Measurements from ENCODE around the gene PYGM.
A peak's percentile ranks its signal among the peaks of the same experiment; 100 is the strongest.

PYGM gene

GRCh38 chr11:64739871-64740270 is 19.9 kb downstream of the PYGM start:
- DNase-seq (ENCODE audit: low read depth in 2 of 3, low spot score in 1 of 3) = no peak

GRCh38 chr11:64736654-64737053 is 23.1 kb downstream of the PYGM start:
- no peak for DNase-seq (ENCODE audit: low read depth in 2 of 3, low spot score in 1 of 3)

DNA sequence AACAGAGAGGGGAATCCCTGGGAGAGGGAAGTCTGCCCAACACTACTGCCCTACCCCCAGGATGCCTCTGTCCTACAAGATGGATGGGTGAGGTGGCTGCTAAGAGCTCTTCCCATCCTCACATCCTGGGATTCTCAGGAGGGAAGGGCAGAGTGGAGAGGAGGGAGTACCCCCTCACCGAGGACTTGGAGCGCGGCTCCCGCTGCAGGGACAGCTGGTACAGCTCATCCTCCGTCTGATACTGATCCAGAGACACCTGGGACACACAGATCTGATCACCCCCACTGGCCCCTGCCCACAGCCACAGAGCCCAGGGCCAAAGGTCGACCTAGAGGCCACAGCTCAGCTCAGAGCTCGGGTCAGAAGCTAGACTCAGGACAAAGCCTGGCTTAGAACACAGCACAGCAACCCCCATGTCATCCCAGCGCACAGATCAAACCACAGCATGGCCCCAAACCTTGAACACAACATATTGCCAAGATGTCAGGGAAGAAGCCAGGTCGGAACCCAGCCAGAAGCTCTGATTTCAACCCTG is 24.0 kb downstream of the PYGM start:
- no peak for DNase-seq (ENCODE audit: low read depth in 2 of 3, low spot score in 1 of 3)

DNA sequence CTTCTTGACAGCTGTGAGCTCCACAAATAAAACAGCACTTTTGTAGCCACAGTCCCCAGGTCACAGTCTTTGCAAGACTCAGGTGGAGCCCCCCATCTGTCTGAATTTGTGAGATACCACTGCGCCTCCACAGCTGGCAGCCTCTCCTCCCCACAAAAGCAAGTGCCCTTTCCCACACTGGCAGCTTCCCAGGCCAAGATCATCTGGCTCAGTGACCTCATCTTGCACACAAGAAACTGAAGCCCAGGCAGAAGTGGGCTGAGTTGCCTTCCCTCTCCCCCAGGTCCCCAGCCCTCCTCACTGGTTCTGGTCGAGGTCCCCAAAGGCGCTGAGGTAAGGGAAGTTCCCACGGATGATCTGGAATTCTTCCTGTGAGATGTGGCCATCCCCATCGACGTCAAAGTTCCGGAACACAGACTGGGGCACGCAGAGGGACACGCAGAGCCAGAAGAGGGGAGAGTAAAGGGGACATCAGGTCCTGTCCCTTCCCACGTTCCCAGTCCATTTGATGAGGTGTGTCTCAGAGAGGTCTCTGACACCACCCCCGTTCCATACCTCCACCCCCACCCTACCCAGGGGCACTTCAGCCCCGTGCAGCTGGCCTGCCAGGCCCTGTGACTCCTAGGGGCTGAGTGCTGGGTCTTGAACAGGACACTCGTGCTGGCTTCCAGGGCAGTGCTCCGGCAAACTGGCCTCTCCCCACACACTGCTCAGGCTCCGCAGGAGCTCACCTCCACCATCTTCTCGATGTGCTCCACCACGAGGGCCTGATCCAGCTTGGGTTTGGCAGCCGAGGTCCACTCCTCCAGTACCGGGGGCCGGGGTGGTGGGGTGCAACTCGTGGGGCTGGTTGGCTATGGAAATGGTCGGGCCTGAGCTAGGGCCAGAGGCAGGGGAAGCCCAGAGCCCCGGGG is 24.7 kb downstream of the PYGM start:
- DNase-seq (ENCODE audit: low read depth in 2 of 3, low spot score in 1 of 3) = no peak

- DNase-seq (ENCODE audit: low read depth in 2 of 3, low spot score in 1 of 3) = no peak
Measured at GRCh38 chr11:64731601-64732000, 28.2 kb downstream of the PYGM start.

- DNase-seq (ENCODE audit: low read depth in 2 of 3, low spot score in 1 of 3) = no peak
Measured at GRCh38 chr11:64729851-64730382, 29.9 kb downstream of the PYGM start.

DNA sequence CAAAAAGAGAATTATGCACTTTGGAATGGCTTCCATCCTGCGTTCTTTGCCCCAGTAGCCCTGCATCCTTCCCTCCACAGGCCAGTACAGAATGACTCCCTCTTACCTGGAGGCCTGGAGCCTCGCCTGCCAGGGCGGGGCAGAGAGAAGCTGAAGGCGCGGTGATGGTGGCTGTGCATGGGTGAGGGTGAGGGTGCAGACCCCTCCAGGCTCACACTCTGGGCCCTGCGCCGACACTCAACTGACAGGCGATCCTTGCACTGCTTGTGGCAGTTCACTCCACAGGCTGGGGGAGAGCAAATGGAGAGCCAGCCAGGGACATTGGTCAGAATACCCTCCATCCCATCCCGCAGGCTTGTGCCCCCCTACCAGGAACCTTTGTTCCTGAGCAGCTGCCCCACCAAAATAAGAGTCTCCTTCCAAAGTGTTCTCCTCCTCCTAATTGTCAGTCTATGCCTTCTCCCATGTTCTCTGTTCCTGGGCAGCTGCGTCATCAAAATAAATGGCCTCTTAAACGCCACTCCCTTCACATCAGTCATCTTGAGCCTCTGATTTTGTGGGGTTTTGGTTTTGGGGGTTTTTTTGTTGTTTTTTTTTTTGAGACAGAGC is 30.9 kb downstream of the PYGM start:
- DNase-seq (ENCODE audit: low read depth in 2 of 3, low spot score in 1 of 3) = no peak

DNA sequence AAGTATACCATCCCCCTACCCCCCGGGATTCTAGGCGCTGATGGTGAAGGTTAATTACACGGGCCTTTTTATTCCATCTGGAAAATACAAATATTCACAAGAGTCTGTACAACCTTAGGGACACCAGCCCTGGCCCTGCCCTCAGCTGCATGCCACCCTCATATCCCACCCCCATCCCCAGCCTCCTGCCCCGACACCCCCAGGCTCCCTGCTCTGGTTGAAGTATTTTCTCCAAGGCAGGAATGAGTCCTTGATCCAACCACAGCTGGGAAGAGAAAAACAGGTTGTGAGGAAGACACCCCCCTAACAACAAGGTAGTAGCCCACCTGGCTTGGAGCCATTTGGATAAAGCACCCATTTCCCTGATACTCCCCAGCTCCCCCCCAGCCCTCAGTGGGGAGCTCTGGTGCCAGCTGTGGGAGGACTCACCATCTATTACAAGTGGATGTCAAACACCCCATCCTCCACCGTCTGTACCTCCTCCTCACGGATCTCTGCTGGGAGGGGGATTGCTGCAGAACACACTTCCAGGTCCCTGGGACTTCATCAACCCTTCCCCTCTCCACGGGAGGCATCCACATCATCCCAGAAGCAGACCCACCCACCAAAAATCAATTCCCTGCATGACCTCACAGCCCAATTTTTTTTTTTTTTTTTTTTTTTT is 32.8 kb downstream of the PYGM start:
- DNase-seq (ENCODE audit: low read depth in 2 of 3, low spot score in 1 of 3) = no peak

DNA sequence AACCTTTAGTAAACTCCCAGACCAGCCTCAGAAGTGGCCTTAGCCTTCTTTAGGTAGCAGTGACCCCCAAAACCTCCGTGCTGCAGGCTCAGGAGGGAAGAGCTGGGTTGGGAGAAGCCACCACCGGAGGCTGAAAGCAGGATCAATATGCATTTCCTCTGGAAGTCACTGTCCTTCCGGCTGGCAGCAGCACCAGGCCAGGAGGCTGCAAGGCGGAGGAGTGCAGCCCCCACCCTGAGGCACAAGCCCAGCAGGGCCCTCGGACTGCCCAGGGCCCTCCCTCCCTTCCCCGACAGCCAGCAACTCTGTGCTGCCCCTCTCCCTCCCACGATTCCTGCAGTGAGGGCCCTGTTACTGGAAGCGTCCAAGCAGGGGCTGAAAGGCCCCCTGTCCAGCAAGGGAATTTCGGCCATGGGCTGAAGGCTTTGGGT is 33.5 kb downstream of the PYGM start:
- no peak for DNase-seq (ENCODE audit: low read depth in 2 of 3, low spot score in 1 of 3)

GRCh38 chr11:64724863-64725532 is 34.8 kb downstream of the PYGM start:
- no peak for DNase-seq (ENCODE audit: low read depth in 2 of 3, low spot score in 1 of 3)

GRCh38 chr11:64723907-64724862 is 35.6 kb downstream of the PYGM start:
- DNase-seq (ENCODE audit: low read depth in 2 of 3, low spot score in 1 of 3) = no peak

DNA sequence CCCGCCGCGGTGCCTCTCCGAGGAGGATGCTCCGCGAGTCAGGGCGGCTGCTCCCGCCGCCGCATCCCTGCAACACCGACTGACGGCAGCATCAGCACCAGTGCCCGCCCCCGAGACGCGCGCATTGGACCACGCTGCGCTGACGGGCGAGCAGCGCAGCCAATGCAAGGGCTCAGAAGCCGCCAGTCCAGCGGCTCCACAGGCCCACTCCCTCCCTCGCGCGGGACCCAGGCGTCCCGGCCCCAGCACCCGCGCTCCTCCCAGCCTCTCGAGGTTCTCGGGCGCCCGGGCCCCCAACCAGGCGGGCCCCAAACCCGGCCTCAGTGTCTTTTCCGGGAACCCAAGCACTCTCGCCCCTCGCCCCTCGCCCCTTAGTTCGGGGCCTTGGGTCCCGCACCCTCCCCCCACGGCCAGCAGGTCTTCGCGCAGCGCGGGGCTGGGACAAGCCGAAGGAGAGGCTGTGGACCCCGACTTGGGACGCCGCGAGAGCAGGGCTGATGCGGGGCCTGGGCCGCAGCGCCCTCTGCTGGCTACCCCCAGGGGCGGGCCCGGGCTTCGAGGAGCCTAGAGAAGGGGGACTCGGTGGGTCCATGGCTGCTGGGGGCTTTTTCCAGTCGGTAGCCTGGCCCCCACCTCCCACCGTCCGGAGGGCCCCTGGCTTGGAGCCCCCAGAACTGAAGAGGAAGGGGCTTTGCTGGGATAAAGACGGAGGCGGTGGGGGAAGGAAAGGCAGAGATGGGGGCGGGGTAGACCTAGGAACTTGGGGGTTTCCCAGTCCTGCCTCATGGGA is 36.5 kb downstream of the PYGM start, which contains the start of gene NRXN2:
TSS of gene NRXN2 (minus strand) at position 81 of the 790 bp plus-strand sequence. CDS start 9,498 bp downstream, outside the sequence.
- DNase-seq (ENCODE audit: low read depth in 2 of 3, low spot score in 1 of 3) = peak; percentile 77 to 85 (median 78)

- DNase-seq (ENCODE audit: low read depth in 2 of 3, low spot score in 1 of 3) = no peak
Measured at GRCh38 chr11:64722141-64723065, 37.4 kb downstream of the PYGM start.

- DNase-seq (ENCODE audit: low read depth in 2 of 3, low spot score in 1 of 3) = no peak
Measured at GRCh38 chr11:64721359-64721699, 38.4 kb downstream of the PYGM start.

DNA sequence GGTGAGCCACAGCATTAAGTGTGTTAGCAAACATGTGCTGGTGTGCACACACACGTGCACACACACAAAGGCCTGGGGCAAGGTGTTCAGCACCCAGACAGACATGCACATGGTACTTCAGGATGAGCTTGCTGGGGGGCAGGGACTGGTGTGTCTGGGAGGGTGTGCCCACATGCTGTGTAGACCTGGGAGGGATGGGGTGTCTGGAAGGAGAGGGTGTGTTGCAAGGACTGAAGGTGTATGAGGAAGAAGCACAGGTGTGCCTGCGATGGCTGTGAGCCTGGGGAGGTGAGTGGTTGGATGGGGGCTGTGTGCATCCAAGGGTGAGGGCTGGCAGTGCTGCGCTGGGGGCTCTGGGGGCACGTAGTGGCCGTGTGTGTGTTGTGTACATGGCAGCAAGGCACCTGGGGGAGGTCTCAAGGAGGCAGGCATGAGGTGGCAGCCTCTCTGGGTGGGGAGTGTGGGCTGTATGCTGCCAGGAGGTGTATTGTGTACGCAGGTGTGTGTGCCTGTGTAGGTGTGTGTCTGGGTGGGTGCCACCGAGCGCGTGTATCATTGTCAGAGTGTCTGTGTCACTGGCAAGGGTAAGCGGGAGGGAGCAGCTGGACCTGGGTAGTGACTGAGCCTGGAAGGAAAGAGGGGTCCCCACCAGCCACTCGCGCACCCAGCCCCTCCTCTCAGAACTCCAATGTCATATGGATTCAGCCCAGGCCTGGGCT is 39.0 kb downstream of the PYGM start:
- DNase-seq (ENCODE audit: low read depth in 2 of 3, low spot score in 1 of 3) = no peak

GRCh38 chr11:64720167-64720566 is 39.6 kb downstream of the PYGM start:
- DNase-seq (ENCODE audit: low read depth in 2 of 3, low spot score in 1 of 3) = no peak

DNA sequence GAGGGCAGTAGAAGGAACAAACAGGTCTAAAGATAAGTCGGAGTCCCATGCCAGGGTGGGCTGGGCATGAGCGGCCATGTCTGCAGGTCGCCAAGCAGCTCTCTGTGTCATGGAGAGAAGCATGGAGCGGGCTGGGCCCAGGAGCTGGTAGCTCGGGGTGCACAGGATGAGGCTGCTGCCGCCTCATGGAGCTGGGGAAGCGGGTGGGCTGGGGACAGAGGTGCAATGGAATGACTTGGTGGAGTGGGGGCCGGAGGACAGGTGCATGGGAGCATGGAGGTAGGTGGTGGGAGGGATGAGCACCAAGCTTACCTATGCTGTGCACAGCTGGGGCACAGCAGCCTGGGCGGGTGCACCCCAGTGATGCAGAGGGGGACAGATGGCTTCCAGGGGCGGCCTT is 40.4 kb downstream of the PYGM start:
- no peak for DNase-seq (ENCODE audit: low read depth in 2 of 3, low spot score in 1 of 3)

Data from stimulated activated CD4-positive, alpha-beta T cell treated with anti-CD3 and anti-CD28 coated beads, Interleukin-12 subunit alpha, Interleukin-12 subunit beta, amount 100 ng/mL, for 48 hours (primary cell).